GDM1 (cell line): Measurements from ENCODE around the gene UBTD1.
"Not testable (repeated sequence)": the region's sequence is repeated elsewhere in the genome, so short reads cannot be mapped to it uniquely, and the experiment has no call there.

Source experiments
- DNase-seq: peaks from one replicate; lab custom pipeline; 2025; lab: John Stamatoyannopoulos, UW

Gene UBTD1

GRCh38 chr10:97498841-97499560 is at the start of gene UBTD1:
TSS of gene UBTD1 (plus strand) at chr10:97498924. CDS start at chr10:97499204, 280 bp downstream.
- no peak for DNase-seq

- DNase-seq: no peak
Observed at GRCh38 chr10:97450828-97451227, 47.9 kb upstream of the UBTD1 start.

GRCh38 chr10:97451605-97452004 is 47.1 kb upstream of the UBTD1 start:
- no peak for DNase-seq

GRCh38 chr10:97452352-97452751 is 46.4 kb upstream of the UBTD1 start:
- DNase-seq: no peak

GRCh38 chr10:97454330-97455036 is 44.2 kb upstream of the UBTD1 start:
- no peak for DNase-seq

GRCh38 chr10:97456034-97456685 is 42.6 kb upstream of the UBTD1 start:
- no peak for DNase-seq

- DNase-seq: no peak
Observed at GRCh38 chr10:97456686-97457065, 42.0 kb upstream of the UBTD1 start.

- DNase-seq: no peak
Observed at GRCh38 chr10:97459111-97459510, 39.6 kb upstream of the UBTD1 start.

GRCh38 chr10:97459933-97460332 is 38.8 kb upstream of the UBTD1 start:
- no peak for DNase-seq

- no peak for DNase-seq
Observed at GRCh38 chr10:97462309-97462708, 36.4 kb upstream of the UBTD1 start.

- DNase-seq: no peak
Observed at GRCh38 chr10:97463363-97464132, 35.2 kb upstream of the UBTD1 start.

GRCh38 chr10:97464226-97464625 is 34.5 kb upstream of the UBTD1 start:
- no peak for DNase-seq

GRCh38 chr10:97465982-97466381 is 32.7 kb upstream of the UBTD1 start:
- DNase-seq: no peak

GRCh38 chr10:97466755-97467154 is 32.0 kb upstream of the UBTD1 start:
- DNase-seq: no peak

- no peak for DNase-seq
Observed at GRCh38 chr10:97468162-97468561, 30.6 kb upstream of the UBTD1 start.

GRCh38 chr10:97468781-97469180 is 29.9 kb upstream of the UBTD1 start:
- not testable (repeated sequence) for DNase-seq

GRCh38 chr10:97474918-97475317 is 23.8 kb upstream of the UBTD1 start:
- DNase-seq: no peak

GRCh38 chr10:97475936-97476594 is 22.7 kb upstream of the UBTD1 start:
- DNase-seq: no peak

GRCh38 chr10:97479410-97479809 is 19.3 kb upstream of the UBTD1 start:
- DNase-seq: not testable (repeated sequence)

- no peak for DNase-seq
Observed at GRCh38 chr10:97479939-97480338, 18.8 kb upstream of the UBTD1 start.

GRCh38 chr10:97481071-97481470 is 17.7 kb upstream of the UBTD1 start:
- DNase-seq: no peak

- no peak for DNase-seq
Observed at GRCh38 chr10:97482381-97482780, 16.3 kb upstream of the UBTD1 start.
